MCF 10A (cell line): ENCODE measurements around the gene CATSPERE. TPM values are rescaled to one million over a fixed set of nuclear protein-coding genes. Genes with fewer than 3 reads are reported as not detected.

ENCODE experiments used
- BruUV-seq: library from RNA; stranded (reverse); fragments of 400-500 nt; replicated peaks from 2 replicates; lab custom pipeline; 2021; lab: Mats Ljungman, UMichigan
- CTCF ChIA-PET: fragments of 300-600 bp; sonication (Branson Sonifier 250); formaldehyde crosslinking; extraction: SDS; loops from one replicate; lab custom pipeline; 2021; ENCODE audit warnings: antibody characterized with exemption, inconsistent platforms; lab: Yijun Ruan, JAX
- POLR2A ChIA-PET: fragments of 300-600, 350-650 bp; sonication (Branson Sonifier 250); formaldehyde crosslinking; extraction: SDS; loops from one replicate; lab custom pipeline; 2020; ENCODE audit warnings: antibody characterized with exemption, inconsistent platforms; lab: Yijun Ruan, JAX
- DNase-seq: peaks from one replicate; pipeline ENCODE4 v3.0.0-alpha.2; 2018; ENCODE audit not compliant: unreplicated experiment
- H3K27ac Mint-ChIP-seq: one replicate; pipeline ENCODE4 v1.8.0; 2022; ENCODE audit warnings: mild to moderate bottlenecking, low read depth, mixed read lengths; ENCODE audit not compliant: unreplicated experiment
- H3K27me3 Mint-ChIP-seq: one replicate; pipeline ENCODE4 v1.8.0; 2022; ENCODE audit warnings: mixed read lengths; ENCODE audit not compliant: insufficient read depth, unreplicated experiment
- H3K36me3 Mint-ChIP-seq: one replicate; pipeline ENCODE4 v1.8.0; 2022; ENCODE audit warnings: mild to moderate bottlenecking, moderate library complexity, mixed read lengths; ENCODE audit not compliant: insufficient read depth, unreplicated experiment
- H3K4me1 Mint-ChIP-seq: one replicate; pipeline ENCODE4 v1.8.0; 2022; ENCODE audit warnings: mixed read lengths; ENCODE audit not compliant: insufficient read depth, unreplicated experiment
- H3K4me3 Mint-ChIP-seq: one replicate; pipeline ENCODE4 v1.8.0; 2022; ENCODE audit warnings: mild to moderate bottlenecking, moderate library complexity, mixed read lengths; ENCODE audit not compliant: unreplicated experiment
- H3K9me3 Mint-ChIP-seq: one replicate; pipeline ENCODE4 v1.8.0; 2022; ENCODE audit warnings: mixed read lengths; ENCODE audit not compliant: unreplicated experiment
- CTCF ChIP-seq: fragments of 200-600 bp; IDR thresholded peaks from one replicate; pipeline ENCODE4 v1.8.0; 2022; ENCODE audit warnings: antibody characterized with exemption, mild to moderate bottlenecking; ENCODE audit not compliant: unreplicated experiment
- intact Hi-C: fragments of 100-400 bp; cut with micrococcal nuclease; formaldehyde crosslinking; loops from 2 replicates; pipeline ENCODE4 v1.14.1; 2022
- total RNA-seq: library from RNA; stranded (reverse); gene quantifications from 2 replicates; pipeline ENCODE4 v1.2.3, GENCODE V29; 2022

Gene CATSPERE
- total RNA-seq, 1 experiment from 2014 or later = 2.1 TPM

GRCh38 chr1:244640917-244641316 lies 179.8 kb downstream of the CATSPERE start:
- CTCF ChIA-PET = interaction anchor here (0.7 to 4.1 kb wide), 2 partner anchors 36 to 37 kb away, joined by 4 to 18 read pairs; no protein-coding TSS in a partner anchor
- DNase-seq = no peak
- Mint-ChIP-seq H3K36me3 (no peaks in the 10 kb centered on the region), H3K4me3 (no peak overlapping the region), H3K9me3 (no peaks in the 10 kb centered on the region), H3K4me1 (no peaks in the 10 kb centered on the region), H3K27ac (no peak overlapping the region), H3K27me3 (peaks cover 21% of the 10 kb centered on the region)
- intact Hi-C loops = no loop called here
- no peak for TF ChIP-seq CTCF
- POLR2A ChIA-PET = no interaction called here
- BruUV-seq = no TSS peak

GRCh38 chr1:244642526-244642925 lies 181.5 kb downstream of the CATSPERE start:
- ChIA-PET CTCF (interaction anchor here (2.7 kb wide), 1 partner anchor 154 kb away, joined by 14 read pairs; no protein-coding TSS in a partner anchor), POLR2A (interaction anchor here (1.6 kb wide), 1 partner anchor 10 kb away, joined by 7 read pairs; no protein-coding TSS in a partner anchor)
- no peak overlapping the region for H3K4me3 Mint-ChIP-seq
- intact Hi-C loops = no loop called here
- H3K27me3 Mint-ChIP-seq = peaks cover 21% of the 10 kb centered on the region
- DNase-seq = no peak
- no peaks in the 10 kb centered on the region for H3K4me1 Mint-ChIP-seq
- BruUV-seq = no TSS peak
- no peaks in the 10 kb centered on the region for H3K9me3 Mint-ChIP-seq
- no peak overlapping the region for H3K27ac Mint-ChIP-seq
- H3K36me3 Mint-ChIP-seq = no peaks in the 10 kb centered on the region
- no peak for TF ChIP-seq CTCF

GRCh38 chr1:244642988-244643387 lies 181.9 kb downstream of the CATSPERE start:
- no peaks in the 10 kb centered on the region for H3K4me1 Mint-ChIP-seq
- BruUV-seq = no TSS peak
- H3K9me3 Mint-ChIP-seq = no peaks in the 10 kb centered on the region
- no peaks in the 10 kb centered on the region for H3K36me3 Mint-ChIP-seq
- intact Hi-C loops = no loop called here
- TF ChIP-seq CTCF = no peak
- no peak overlapping the region for H3K4me3 Mint-ChIP-seq
- peaks cover 21% of the 10 kb centered on the region for H3K27me3 Mint-ChIP-seq
- ChIA-PET CTCF (interaction anchor here (0.6 to 2.7 kb wide), 2 partner anchors 16 to 154 kb away, joined by 3 to 14 read pairs; no protein-coding TSS in a partner anchor), POLR2A (interaction anchor here (0.6 to 1.6 kb wide), 2 partner anchors 9 to 167 kb away, joined by 3 to 7 read pairs; no protein-coding TSS in a partner anchor)
- DNase-seq = no peak
- H3K27ac Mint-ChIP-seq = no peak overlapping the region

GRCh38 chr1:244645414-244645813 lies 184.3 kb downstream of the CATSPERE start:
- ChIA-PET CTCF (interaction anchor here (1.6 kb wide), 1 partner anchor 42 kb away, joined by 10 read pairs; no protein-coding TSS in a partner anchor), POLR2A (no interaction called here)
- H3K4me1 Mint-ChIP-seq = no peaks in the 10 kb centered on the region
- no peaks in the 10 kb centered on the region for H3K9me3 Mint-ChIP-seq
- no peak for TF ChIP-seq CTCF
- no peaks in the 10 kb centered on the region for H3K36me3 Mint-ChIP-seq
- H3K27ac Mint-ChIP-seq = no peak overlapping the region
- DNase-seq = no peak
- peaks cover 21% of the 10 kb centered on the region for H3K27me3 Mint-ChIP-seq
- BruUV-seq = no TSS peak
- intact Hi-C loops = no loop called here
- no peak overlapping the region for H3K4me3 Mint-ChIP-seq
